KMS-11 (cell line): ENCODE measurements around the gene ADAMTS17.

Source experiments
- H2AFZ ChIP-seq: fragments of 200-600 bp; sonication (generic); 2 replicates; pipeline ENCODE4 v1.6.1; 2016; ENCODE audit warnings: antibody characterized with exemption, mixed run types, low read depth
- H3K27ac ChIP-seq: fragments of 200-600 bp; sonication (generic); 2 replicates; pipeline ENCODE4 v1.6.1; 2016; ENCODE audit warnings: mild to moderate bottlenecking, mixed run types
- H3K27me3 ChIP-seq: fragments of 200-600 bp; sonication (generic); 2 replicates; pipeline ENCODE4 v1.6.1; 2017; ENCODE audit warnings: mild to moderate bottlenecking, low read depth, mixed run types, moderate library complexity; ENCODE audit not compliant: insufficient read depth
- H3K36me3 ChIP-seq: fragments of 200-600 bp; sonication (generic); 2 replicates; pipeline ENCODE4 v1.6.1; 2017; ENCODE audit warnings: mild to moderate bottlenecking, mixed run types; ENCODE audit not compliant: insufficient read depth
- H3K4me1 ChIP-seq: fragments of 200-600 bp; sonication (generic); 2 replicates; pipeline ENCODE4 v1.6.1; 2016; ENCODE audit warnings: mild to moderate bottlenecking, low read depth, mixed run types; ENCODE audit not compliant: poor library complexity, severe bottlenecking
- H3K4me2 ChIP-seq: fragments of 200-600 bp; sonication (generic); 2 replicates; pipeline ENCODE4 v1.7.0; 2016; ENCODE audit warnings: mild to moderate bottlenecking, mixed run types
- H3K4me3 ChIP-seq: fragments of 200-600 bp; sonication (generic); IDR thresholded peaks from 2 replicates; pipeline ENCODE4 v1.6.1; 2017; ENCODE audit warnings: low read depth, low read length, mixed read lengths; ENCODE audit not compliant: insufficient read depth
- H3K79me2 ChIP-seq: fragments of 200-600 bp; sonication (generic); 2 replicates; pipeline ENCODE4 v1.6.1; 2016; ENCODE audit warnings: low read depth, mixed run types; ENCODE audit not compliant: insufficient read depth
- H3K9ac ChIP-seq: fragments of 200-600 bp; sonication (generic); 2 replicates; pipeline ENCODE4 v1.6.1; 2016; ENCODE audit warnings: mild to moderate bottlenecking, mixed run types
- H4K20me1 ChIP-seq: fragments of 200-600 bp; sonication (generic); 2 replicates; pipeline ENCODE4 v1.6.1; 2016; ENCODE audit warnings: mild to moderate bottlenecking, mixed run types; ENCODE audit not compliant: insufficient read depth
- TF ChIP-seq, protein P1 (sequence below): fragments of 200-600 bp; sonication (generic); conservative IDR thresholded peaks from 2 replicates; pipeline ENCODE4 v1.6.1; 2017; ENCODE audit warnings: low read depth, mild to moderate bottlenecking, antibody characterized with exemption, low read length, moderate library complexity, mixed read lengths

Gene ADAMTS17

DNA sequence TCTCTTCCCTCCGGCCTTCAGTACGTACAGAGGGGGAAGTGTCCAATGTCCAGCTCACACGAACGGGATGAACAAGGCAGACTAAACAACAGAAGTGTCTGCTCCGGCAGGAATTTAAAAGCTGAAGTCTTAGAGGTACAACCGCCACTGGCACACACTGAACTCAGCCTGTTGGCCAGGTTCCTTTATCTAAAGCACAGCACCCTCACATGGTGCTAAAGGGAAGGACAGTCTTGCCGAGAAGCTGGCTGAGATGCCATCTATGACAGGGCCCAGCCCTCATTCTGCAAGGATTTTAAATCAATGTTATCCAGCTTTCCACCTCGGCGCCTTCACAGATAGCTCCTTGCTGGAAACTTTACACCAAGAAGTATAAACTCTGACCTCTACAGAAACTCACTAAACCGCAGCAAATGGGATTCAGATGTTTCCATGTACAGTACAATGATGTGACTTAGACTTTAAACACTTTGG is 2.8 kb downstream of the ADAMTS17 start:
- Histone ChIP-seq H3K9ac (no peak overlapping the region), H3K4me2 (no peak overlapping the region), H2AFZ (no peak overlapping the region), H4K20me1 (no peaks in the 10 kb centered on the region), H3K4me1 (no peaks in the 10 kb centered on the region), H3K79me2 (no peaks in the 10 kb centered on the region), H3K4me3 (no peak overlapping the region), H3K27ac (no peak overlapping the region), H3K36me3 (no peaks in the 10 kb centered on the region), H3K27me3 (no peaks in the 10 kb centered on the region)
- TF ChIP-seq, protein P1, sequence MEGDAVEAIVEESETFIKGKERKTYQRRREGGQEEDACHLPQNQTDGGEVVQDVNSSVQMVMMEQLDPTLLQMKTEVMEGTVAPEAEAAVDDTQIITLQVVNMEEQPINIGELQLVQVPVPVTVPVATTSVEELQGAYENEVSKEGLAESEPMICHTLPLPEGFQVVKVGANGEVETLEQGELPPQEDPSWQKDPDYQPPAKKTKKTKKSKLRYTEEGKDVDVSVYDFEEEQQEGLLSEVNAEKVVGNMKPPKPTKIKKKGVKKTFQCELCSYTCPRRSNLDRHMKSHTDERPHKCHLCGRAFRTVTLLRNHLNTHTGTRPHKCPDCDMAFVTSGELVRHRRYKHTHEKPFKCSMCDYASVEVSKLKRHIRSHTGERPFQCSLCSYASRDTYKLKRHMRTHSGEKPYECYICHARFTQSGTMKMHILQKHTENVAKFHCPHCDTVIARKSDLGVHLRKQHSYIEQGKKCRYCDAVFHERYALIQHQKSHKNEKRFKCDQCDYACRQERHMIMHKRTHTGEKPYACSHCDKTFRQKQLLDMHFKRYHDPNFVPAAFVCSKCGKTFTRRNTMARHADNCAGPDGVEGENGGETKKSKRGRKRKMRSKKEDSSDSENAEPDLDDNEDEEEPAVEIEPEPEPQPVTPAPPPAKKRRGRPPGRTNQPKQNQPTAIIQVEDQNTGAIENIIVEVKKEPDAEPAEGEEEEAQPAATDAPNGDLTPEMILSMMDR = peak; percentile 34; the same call in 1 of the 2 replicates

DNA sequence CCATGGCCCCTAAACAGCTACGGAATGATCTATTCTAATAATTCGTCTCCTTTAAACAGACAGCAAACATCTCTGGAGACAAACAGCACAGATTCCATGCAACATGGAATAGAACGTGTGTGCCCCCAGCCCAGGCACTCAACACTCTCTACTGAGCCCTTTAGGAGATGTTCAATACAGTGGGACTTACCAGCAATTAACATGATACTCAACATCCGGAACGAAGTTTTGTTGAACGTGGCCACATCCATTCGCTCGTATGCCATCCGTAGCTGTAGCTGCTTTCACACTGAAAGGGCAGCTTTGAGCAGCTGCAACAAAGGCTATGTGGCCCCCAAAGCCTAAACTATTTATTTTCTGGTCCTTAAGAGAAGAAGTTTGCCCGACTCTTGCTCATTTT is 3.5 kb downstream of the ADAMTS17 start:
- TF ChIP-seq, protein P1 = no peak
- H3K4me1 ChIP-seq = no peaks in the 10 kb centered on the region
- no peak overlapping the region for H3K27ac ChIP-seq
- H2AFZ ChIP-seq = no peak overlapping the region
- no peak overlapping the region for H3K4me2 ChIP-seq
- no peaks in the 10 kb centered on the region for H3K36me3 ChIP-seq
- no peaks in the 10 kb centered on the region for H3K79me2 ChIP-seq
- no peak overlapping the region for H3K9ac ChIP-seq
- H3K27me3 ChIP-seq = no peaks in the 10 kb centered on the region
- no peaks in the 10 kb centered on the region for H4K20me1 ChIP-seq
- no peak overlapping the region for H3K4me3 ChIP-seq

DNA sequence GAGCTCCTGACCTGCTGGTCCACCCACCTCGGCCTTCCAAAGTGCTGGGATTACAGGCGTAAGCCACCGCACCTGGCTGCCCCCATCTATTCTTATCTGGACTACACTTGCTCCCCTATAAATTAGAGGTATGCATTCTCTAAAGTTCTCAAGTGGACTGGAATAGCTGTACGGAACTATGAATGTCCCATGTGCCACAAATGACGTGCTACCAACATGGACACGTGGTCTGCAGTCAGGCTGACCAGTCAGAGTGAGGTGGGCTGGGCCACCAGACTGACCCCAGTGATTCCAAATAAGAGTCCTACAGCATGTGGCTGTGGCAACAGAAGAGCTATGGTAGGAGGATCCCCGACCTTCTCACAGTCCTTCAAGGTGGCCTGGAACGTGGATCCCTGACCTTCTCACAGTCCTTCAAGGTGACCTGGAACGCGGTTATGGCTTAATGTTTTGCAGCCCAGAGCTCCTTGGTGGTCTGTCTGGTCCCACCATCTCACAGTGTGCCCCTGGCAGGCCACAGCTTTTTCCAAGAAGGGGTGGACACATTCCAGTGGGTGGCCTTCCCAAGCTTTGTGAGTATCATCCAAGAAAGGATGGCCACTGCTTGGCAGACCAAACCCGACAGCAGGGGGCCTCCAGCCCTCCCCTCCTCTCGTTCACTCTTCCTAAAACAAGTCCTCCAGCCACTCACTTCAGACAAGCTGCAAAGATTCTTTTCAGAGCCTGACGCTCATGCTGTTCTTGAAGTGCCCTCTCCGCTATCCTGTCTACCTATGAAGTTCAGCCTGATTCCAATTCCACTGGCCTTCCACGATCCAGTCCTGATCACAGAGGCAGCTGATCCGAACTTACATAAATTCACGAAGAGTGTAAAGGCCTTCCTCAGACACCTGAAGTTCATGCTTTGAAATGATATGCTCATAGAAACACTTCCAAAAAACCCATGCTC is 4.4 kb downstream of the ADAMTS17 start:
- Histone ChIP-seq H3K27me3 (no peaks in the 10 kb centered on the region), H3K36me3 (no peaks in the 10 kb centered on the region), H3K27ac (no peak overlapping the region), H4K20me1 (no peaks in the 10 kb centered on the region), H3K4me2 (no peak overlapping the region), H3K79me2 (no peaks in the 10 kb centered on the region), H2AFZ (no peak overlapping the region), H3K9ac (no peak overlapping the region), H3K4me1 (no peaks in the 10 kb centered on the region), H3K4me3 (no peak overlapping the region)
- TF ChIP-seq, protein P1 = no peak

DNA sequence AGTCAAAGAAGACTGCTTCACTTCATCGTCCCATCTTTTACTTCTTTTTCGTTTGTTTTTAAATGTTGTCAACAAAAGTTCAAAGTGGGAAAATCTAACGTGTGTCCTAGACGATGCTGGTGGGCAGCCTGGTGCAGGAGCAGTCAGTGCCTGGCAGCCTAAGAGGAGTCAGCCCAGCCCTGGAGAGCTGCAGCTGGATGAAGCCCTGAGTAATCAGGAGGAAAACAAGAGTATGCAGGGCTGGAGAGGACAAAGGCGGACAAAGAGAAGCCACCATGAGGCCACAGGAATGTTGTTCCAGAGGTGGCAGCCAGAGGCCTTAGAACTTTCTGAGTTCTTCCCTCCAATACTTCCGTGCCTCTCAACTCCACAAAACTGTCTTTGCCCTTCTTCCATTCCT is 5.7 kb downstream of the ADAMTS17 start:
- Histone ChIP-seq H3K27me3 (no peaks in the 10 kb centered on the region), H2AFZ (no peak overlapping the region), H3K27ac (no peak overlapping the region), H3K9ac (no peak overlapping the region), H3K4me3 (no peak overlapping the region), H3K4me1 (no peaks in the 10 kb centered on the region), H4K20me1 (no peaks in the 10 kb centered on the region), H3K36me3 (no peaks in the 10 kb centered on the region), H3K79me2 (no peaks in the 10 kb centered on the region), H3K4me2 (no peak overlapping the region)
- TF ChIP-seq, protein P1 = no peak
